GM19238 (cell line): ENCODE measurements around the gene NAGA.
"Not testable (repeated sequence)": the region's sequence is repeated elsewhere in the genome, so short reads cannot be mapped to it uniquely, and the experiment has no call there.

Source experiments
- DNase-seq: peaks from one replicate; pipeline ENCODE4 v3.0.0; 2011; ENCODE audit warnings: low spot score; ENCODE audit not compliant: insufficient read length

The NAGA gene

GRCh38 chr22:42076764-42077485 lies 6.3 kb upstream of the NAGA start:
- DNase-seq: no peak

GRCh38 chr22:42074846-42075676 lies 4.4 kb upstream of the NAGA start:
- no peak for DNase-seq

GRCh38 chr22:42074132-42074811 lies 3.7 kb upstream of the NAGA start, which contains the start of gene PHETA2:
Gene PHETA2, plus strand, starts transcription at chr22:42074248. Its CDS starts 3,046 bp downstream, at chr22:42077294.
- DNase-seq: no peak

GRCh38 chr22:42073621-42074041 lies 3.0 kb upstream of the NAGA start:
- no peak for DNase-seq

GRCh38 chr22:42072606-42073330 lies 2.2 kb upstream of the NAGA start:
- no peak for DNase-seq

- not testable (repeated sequence) for DNase-seq
Observed at GRCh38 chr22:42071508-42071907, 896 bp upstream of the NAGA start.

GRCh38 chr22:42069801-42070516 lies 653 bp downstream of the NAGA start:
- DNase-seq: peak; percentile 37

GRCh38 chr22:42068291-42068690 lies 2.3 kb downstream of the NAGA start:
- no peak for DNase-seq

GRCh38 chr22:42067671-42068251 lies 2.9 kb downstream of the NAGA start:
- no peak for DNase-seq

- no peak for DNase-seq
Observed at GRCh38 chr22:42066937-42067336, 3.7 kb downstream of the NAGA start.

- no peak for DNase-seq
Observed at GRCh38 chr22:42066126-42066761, 4.4 kb downstream of the NAGA start.

GRCh38 chr22:42065438-42066125 lies 5.0 kb downstream of the NAGA start:
- no peak for DNase-seq

- DNase-seq: no peak
Observed at GRCh38 chr22:42064629-42065028, 6.0 kb downstream of the NAGA start.

GRCh38 chr22:42062506-42063170 lies 8.0 kb downstream of the NAGA start:
- no peak for DNase-seq

GRCh38 chr22:42061041-42061440 lies 9.6 kb downstream of the NAGA start:
- DNase-seq: no peak

- no peak for DNase-seq
Observed at GRCh38 chr22:42060489-42060888, 10.1 kb downstream of the NAGA start.

GRCh38 chr22:42056757-42057511 lies 13.7 kb downstream of the NAGA start:
- no peak for DNase-seq

- DNase-seq: no peak
Observed at GRCh38 chr22:42052765-42053164, 17.8 kb downstream of the NAGA start.
